ENCODE measurements around the gene PRKRA. TPM values are rescaled to one million over a fixed set of nuclear protein-coding genes. Genes with fewer than 3 reads are reported as not detected.
A peak's percentile ranks its signal among the peaks of the same experiment; 100 is the strongest.

Gene PRKRA
- total and polyA plus RNA-seq, 8 donors = 17.6 to 34.3 (median 21.0) TPM

DNA sequence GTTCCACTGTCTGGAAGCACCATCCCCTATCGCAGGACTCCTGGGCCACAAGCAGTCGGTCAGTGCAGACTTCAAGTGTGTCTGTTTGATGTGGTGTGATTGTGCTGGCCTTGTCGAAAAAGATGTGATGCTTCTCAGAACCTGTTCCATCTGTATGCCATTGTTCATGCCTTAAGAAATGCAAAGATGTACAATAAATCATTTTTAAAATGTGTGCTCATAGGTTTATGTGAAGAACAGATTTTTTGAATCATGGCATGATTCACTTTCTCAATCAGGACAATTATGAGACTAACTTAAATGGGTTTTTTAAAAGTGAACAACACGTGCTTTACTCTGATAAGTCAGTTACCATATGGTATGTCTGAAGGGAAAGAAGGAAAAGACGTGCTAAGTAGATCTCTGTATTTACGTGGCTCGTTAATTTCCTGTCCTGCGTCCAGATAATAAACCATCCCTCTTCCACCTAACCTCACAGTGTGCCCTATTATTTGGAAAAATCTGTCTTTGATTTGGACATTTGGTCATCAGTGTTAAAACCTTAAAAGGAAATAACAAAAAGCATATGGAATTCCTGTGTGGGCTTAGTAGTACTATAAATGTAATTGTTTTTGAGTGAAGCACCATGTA is 54.9 kb downstream of the PRKRA start:
- Histone ChIP-seq H3K9me3 (no peaks in the 10 kb centered on the region), H3K27ac (no peak overlapping the region), H3K27me3 (no peaks in the 10 kb centered on the region), H3K4me3 (no peak overlapping the region), H3K36me3 (no peaks in the 10 kb centered on the region), H3K4me1 (no peaks in the 10 kb centered on the region)
- TF ChIP-seq, protein P1, sequence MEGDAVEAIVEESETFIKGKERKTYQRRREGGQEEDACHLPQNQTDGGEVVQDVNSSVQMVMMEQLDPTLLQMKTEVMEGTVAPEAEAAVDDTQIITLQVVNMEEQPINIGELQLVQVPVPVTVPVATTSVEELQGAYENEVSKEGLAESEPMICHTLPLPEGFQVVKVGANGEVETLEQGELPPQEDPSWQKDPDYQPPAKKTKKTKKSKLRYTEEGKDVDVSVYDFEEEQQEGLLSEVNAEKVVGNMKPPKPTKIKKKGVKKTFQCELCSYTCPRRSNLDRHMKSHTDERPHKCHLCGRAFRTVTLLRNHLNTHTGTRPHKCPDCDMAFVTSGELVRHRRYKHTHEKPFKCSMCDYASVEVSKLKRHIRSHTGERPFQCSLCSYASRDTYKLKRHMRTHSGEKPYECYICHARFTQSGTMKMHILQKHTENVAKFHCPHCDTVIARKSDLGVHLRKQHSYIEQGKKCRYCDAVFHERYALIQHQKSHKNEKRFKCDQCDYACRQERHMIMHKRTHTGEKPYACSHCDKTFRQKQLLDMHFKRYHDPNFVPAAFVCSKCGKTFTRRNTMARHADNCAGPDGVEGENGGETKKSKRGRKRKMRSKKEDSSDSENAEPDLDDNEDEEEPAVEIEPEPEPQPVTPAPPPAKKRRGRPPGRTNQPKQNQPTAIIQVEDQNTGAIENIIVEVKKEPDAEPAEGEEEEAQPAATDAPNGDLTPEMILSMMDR (IDR thresholded peaks at IDR 0.05) = no peak
- ATAC-seq = no peak
- no peak for DNase-seq
- no peak for FAIRE-seq
- WGBS, 2 donors = 75 to 86% methylated on average over 8 of the region's 8 CpGs
- intact Hi-C loops (cut with DNase I) = no loop called here

GRCh38 chr2:178395295-178395694 is 55.7 kb downstream of the PRKRA start:
- no peaks in the 10 kb centered on the region for H3K36me3 ChIP-seq
- no peak for DNase-seq
- intact Hi-C loops (cut with DNase I) = no loop called here
- no peak for FAIRE-seq
- no peak for ATAC-seq
- no peaks in the 10 kb centered on the region for H3K27me3 ChIP-seq
- no peaks in the 10 kb centered on the region for H3K9me3 ChIP-seq
- no peak overlapping the region for H3K27ac ChIP-seq
- WGBS, 2 donors = 78 to 83% methylated on average over 2 of the region's 2 CpGs
- H3K4me3 ChIP-seq = no peak overlapping the region
- TF ChIP-seq, protein P1 (IDR thresholded peaks at IDR 0.05) = no peak
- H3K4me1 ChIP-seq = no peaks in the 10 kb centered on the region

- no peak overlapping the region for H3K4me3 ChIP-seq
- H3K36me3 ChIP-seq = no peaks in the 10 kb centered on the region
- TF ChIP-seq, protein P1 (IDR thresholded peaks at IDR 0.05) = no peak
- DNase-seq (no peak), FAIRE-seq (no peak), ATAC-seq (no peak)
- intact Hi-C loops (cut with DNase I) = no loop called here
- H3K9me3 ChIP-seq = no peaks in the 10 kb centered on the region
- H3K27ac ChIP-seq = no peak overlapping the region
- no peaks in the 10 kb centered on the region for H3K27me3 ChIP-seq
- no peaks in the 10 kb centered on the region for H3K4me1 ChIP-seq
These were observed 56.1 kb downstream of the PRKRA start for GRCh38 chr2:178394859-178395258.

GRCh38 chr2:178392215-178392614 is 58.8 kb downstream of the PRKRA start:
- ATAC-seq = no peak
- H3K27ac ChIP-seq = no peak overlapping the region
- no peaks in the 10 kb centered on the region for H3K9me3 ChIP-seq
- H3K4me3 ChIP-seq = no peak overlapping the region
- 76 to 85% methylated on average over 3 of the region's 3 CpGs for WGBS, 2 donors
- intact Hi-C loops (cut with DNase I) = no loop called here
- DNase-seq = no peak
- H3K4me1 ChIP-seq = no peaks in the 10 kb centered on the region
- TF ChIP-seq, protein P1 (IDR thresholded peaks at IDR 0.05) = no peak
- FAIRE-seq = no peak
- no peaks in the 10 kb centered on the region for H3K27me3 ChIP-seq
- no peaks in the 10 kb centered on the region for H3K36me3 ChIP-seq

DNA sequence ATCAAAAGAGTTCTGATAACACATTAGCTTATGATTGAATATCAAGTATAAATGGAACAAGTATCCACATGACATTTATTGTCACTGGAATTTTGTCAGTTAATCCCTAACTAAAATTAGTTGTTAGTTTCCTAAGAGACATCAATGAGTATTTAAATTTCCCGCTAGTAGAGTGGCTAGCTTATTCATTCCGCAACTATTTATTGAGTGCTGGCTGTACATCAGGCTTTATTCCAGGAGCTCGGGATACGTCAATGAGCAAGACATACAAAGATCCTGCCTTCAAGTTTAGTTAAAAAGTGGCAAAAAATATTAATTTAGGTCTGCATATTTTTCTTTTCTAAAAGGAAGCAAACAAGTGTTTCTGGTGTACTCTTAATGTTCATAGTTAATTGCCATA is 59.3 kb downstream of the PRKRA start:
- ATAC-seq (peak in 1 of 4 donors; percentile 38), FAIRE-seq (no peak), DNase-seq (no peak)
- no peak overlapping the region for H3K4me3 ChIP-seq
- H3K9me3 ChIP-seq = no peaks in the 10 kb centered on the region
- no peaks in the 10 kb centered on the region for H3K4me1 ChIP-seq
- no peaks in the 10 kb centered on the region for H3K36me3 ChIP-seq
- 61% methylated on average over 4 of the region's 4 CpGs for WGBS, 2 donors
- H3K27ac ChIP-seq = no peak overlapping the region
- intact Hi-C loops (cut with DNase I) = no loop called here
- H3K27me3 ChIP-seq = no peaks in the 10 kb centered on the region
- TF ChIP-seq, protein P1 (IDR thresholded peaks at IDR 0.05) = no peak
